HepG2 (cell line): ENCODE results near the gene RBM8A. TPM values are rescaled to one million over a fixed set of nuclear protein-coding genes. Genes with fewer than 3 reads are reported as not detected.
A peak's percentile ranks its signal among the peaks of the same experiment; 100 is the strongest.

Experiments
- CREB1 ChIP-seq, 2 experiments: fragments of 450-650 bp in 1 of 2; IDR thresholded peaks; 2 replicates each; pipeline ENCODE4 v1.6.1; 2016 to 2017; ENCODE audit warnings: control low read depth in 1 of 2, mild to moderate bottlenecking in 1 of 2, missing compliant biosample characterization in 1 of 2, missing genetic modification characterization in 1 of 2
- DNMT1 ChIP-seq: sonication (generic); formaldehyde crosslinking; IDR thresholded peaks from 2 replicates; pipeline ENCODE4 v1.5.1; 2020; ENCODE audit warnings: mild to moderate bottlenecking, missing genetic modification reagents
- GATAD2A ChIP-seq: IDR thresholded peaks from 2 replicates; pipeline ENCODE4 v1.6.1; 2016
- IRF2 ChIP-seq: IDR thresholded peaks from 2 replicates; pipeline ENCODE4 v1.6.1; 2018; ENCODE audit warnings: missing genetic modification reagents, missing compliant biosample characterization
- JDP2 ChIP-seq: sonication (generic); formaldehyde crosslinking; IDR thresholded peaks from 2 replicates; pipeline ENCODE4 v1.8.1; 2022; ENCODE audit warnings: missing genetic modification reagents, borderline replicate concordance
- MATR3 ChIP-seq: sonication (generic); formaldehyde crosslinking; IDR thresholded peaks from 2 replicates; pipeline ENCODE4 v1.4.0; 2020; ENCODE audit warnings: missing genetic modification reagents
- MIER2 ChIP-seq: IDR thresholded peaks from 2 replicates; pipeline ENCODE4 v1.6.1; 2016; ENCODE audit warnings: missing biosample characterization, missing genetic modification reagents
- PITX1 ChIP-seq: sonication (generic); formaldehyde crosslinking; IDR thresholded peaks from 2 replicates; pipeline ENCODE4 v1.5.1; 2020; ENCODE audit warnings: mild to moderate bottlenecking, missing genetic modification reagents
- RBM22 ChIP-seq: fragments of 200-400 bp; formaldehyde crosslinking; optimal IDR thresholded peaks from 2 replicates; pipeline ENCODE3; 2017; ENCODE audit warnings: mild to moderate bottlenecking, low read length, moderate library complexity
- SIN3A ChIP-seq: IDR thresholded peaks from 2 replicates; pipeline ENCODE4 v1.6.1; 2011; ENCODE audit warnings: low read depth, mild to moderate bottlenecking, control low read depth, low read length, borderline replicate concordance
- SSRP1 ChIP-seq: IDR thresholded peaks from 2 replicates; pipeline ENCODE4 v1.6.1; 2016; ENCODE audit warnings: control low read depth
- TAF15 ChIP-seq: fragments of 200-400 bp; formaldehyde crosslinking; IDR thresholded peaks from one replicate; pipeline ENCODE4 v1.6.1; 2018; ENCODE audit warnings: mild to moderate bottlenecking, low read depth, low read length; ENCODE audit not compliant: poor library complexity, severe bottlenecking
- TEAD3 ChIP-seq: optimal IDR thresholded peaks from 2 replicates; pipeline ENCODE3; 2016; ENCODE audit warnings: borderline replicate concordance
- ZFP62 ChIP-seq: sonication (generic); formaldehyde crosslinking; IDR thresholded peaks from 2 replicates; pipeline ENCODE4 v1.4.0; 2020; ENCODE audit warnings: missing genetic modification reagents
- ZNF207 ChIP-seq: fragments of 450-650 bp; IDR thresholded peaks from 2 replicates; pipeline ENCODE4 v1.6.1; 2016; ENCODE audit warnings: antibody characterized with exemption, borderline replicate concordance
- ZNF329 ChIP-seq: sonication (generic); formaldehyde crosslinking; IDR thresholded peaks from 2 replicates; pipeline ENCODE4 v1.9.0; 2021; ENCODE audit warnings: low read depth, mild to moderate bottlenecking, missing genetic modification reagents
- ZSCAN9 ChIP-seq: IDR thresholded peaks from 2 replicates; pipeline ENCODE4 v1.6.1; 2016; ENCODE audit warnings: borderline replicate concordance
- polyA plus RNA-seq, 8 experiments: library from polyadenylated mRNA; depleted of rRNA in 3 of 8; stranded (reverse) in 7 of 8; unstranded in 1 of 8; fragments of >200 nt; fragmentation: Illumina TruSeq in 4 of 8; extraction: Trizol in 4 of 8; gene quantifications; 2 replicates each; pipeline versions ENCODE4 v1.2.1 to v1.2.3, GENCODE V29; 2011 to 2016; ENCODE audit warnings: low read depth in 4 of 8, missing spikeins in 1 of 8, mixed read lengths in 1 of 8; ENCODE audit not compliant: insufficient read depth in 1 of 8
- total RNA-seq, 5 experiments: library from RNA; depleted of rRNA; stranded (reverse); fragments of >200 nt; fragmentation: Illumina TruSeq; extraction: Trizol; gene quantifications; 2 replicates each; pipeline ENCODE4 v1.2.3, GENCODE V29; 2016; ENCODE audit warnings: low read depth in 1 of 5
- TF ChIP-seq, protein P1 (sequence below): sonication (generic); formaldehyde crosslinking; conservative IDR thresholded peaks from 2 replicates; pipeline ENCODE4 v1.8.0; 2022; ENCODE audit warnings: mild to moderate bottlenecking, moderate library complexity, missing genetic modification reagents
- TF ChIP-seq, protein P2 (sequence below): sonication (generic); formaldehyde crosslinking; IDR thresholded peaks from 2 replicates; pipeline ENCODE4 v1.4.0; 2020; ENCODE audit warnings: mild to moderate bottlenecking, missing genetic modification reagents
- TF ChIP-seq, protein P3 (sequence below): sonication (generic); formaldehyde crosslinking; IDR thresholded peaks from 2 replicates; pipeline ENCODE4 v1.9.0; 2021; ENCODE audit warnings: missing genetic modification reagents, borderline replicate concordance
- TF ChIP-seq, protein P4 (sequence below): sonication (generic); formaldehyde crosslinking; IDR thresholded peaks from 2 replicates; pipeline ENCODE4 v1.4.0; 2020; ENCODE audit warnings: missing genetic modification reagents, mild to moderate bottlenecking, borderline replicate concordance
- TF ChIP-seq, protein P5 (sequence below): sonication (generic); formaldehyde crosslinking; IDR thresholded peaks from 2 replicates; pipeline ENCODE4 v1.8.1; 2023; ENCODE audit warnings: mild to moderate bottlenecking, missing genetic modification reagents

RBM8A gene
- total and polyA plus RNA-seq, 2 of the 13 experiments (the other 11 are each of a cell fraction or from before 2014, with no cell fraction given) = 106 to 162 TPM

DNA sequence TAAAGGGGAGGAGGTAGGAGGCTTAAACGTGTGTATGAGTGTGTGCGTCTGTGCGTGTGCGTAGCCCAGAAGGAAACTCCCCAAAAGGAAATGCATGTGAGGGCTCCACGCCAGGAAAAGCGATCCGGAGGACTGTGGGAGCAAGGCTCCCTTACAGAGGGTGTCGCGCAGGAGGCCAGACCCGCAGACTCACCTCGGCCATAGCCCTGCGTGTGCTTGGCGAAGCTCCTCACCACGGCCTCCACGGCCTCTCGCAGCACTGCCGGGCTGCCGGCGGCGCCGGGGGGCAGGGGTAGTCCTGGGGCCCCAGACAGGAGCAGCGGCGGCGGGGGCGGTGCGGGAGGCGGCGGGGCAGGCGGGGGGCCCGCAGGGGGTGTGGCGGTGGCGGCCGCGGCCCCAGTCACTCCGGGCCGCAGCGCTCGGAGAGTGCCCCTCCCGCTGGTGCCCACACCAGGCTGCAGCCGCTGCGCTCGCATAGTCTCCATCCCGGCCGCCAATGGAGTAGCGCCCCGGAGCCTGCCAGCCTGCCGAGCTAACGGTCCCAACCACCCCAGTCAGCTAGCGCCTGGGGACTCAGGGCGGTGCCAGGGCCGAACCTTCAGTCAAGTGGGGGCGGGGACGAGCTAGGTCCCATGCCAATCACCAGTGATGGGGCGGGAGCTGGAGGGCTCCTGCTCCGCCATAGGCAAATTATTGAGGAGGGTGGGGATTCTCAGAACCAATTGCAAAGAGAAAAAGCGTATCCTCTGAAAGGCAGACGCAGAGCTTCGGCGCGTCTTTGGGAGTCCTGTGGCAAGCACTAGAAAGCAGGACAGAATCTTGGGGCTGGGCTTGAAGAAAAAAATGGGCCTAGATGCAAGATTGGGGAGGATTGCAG, 30.4 kb upstream of the RBM8A start, which contains the start of gene LIX1L (continued):
- TF ChIP-seq, protein P1, sequence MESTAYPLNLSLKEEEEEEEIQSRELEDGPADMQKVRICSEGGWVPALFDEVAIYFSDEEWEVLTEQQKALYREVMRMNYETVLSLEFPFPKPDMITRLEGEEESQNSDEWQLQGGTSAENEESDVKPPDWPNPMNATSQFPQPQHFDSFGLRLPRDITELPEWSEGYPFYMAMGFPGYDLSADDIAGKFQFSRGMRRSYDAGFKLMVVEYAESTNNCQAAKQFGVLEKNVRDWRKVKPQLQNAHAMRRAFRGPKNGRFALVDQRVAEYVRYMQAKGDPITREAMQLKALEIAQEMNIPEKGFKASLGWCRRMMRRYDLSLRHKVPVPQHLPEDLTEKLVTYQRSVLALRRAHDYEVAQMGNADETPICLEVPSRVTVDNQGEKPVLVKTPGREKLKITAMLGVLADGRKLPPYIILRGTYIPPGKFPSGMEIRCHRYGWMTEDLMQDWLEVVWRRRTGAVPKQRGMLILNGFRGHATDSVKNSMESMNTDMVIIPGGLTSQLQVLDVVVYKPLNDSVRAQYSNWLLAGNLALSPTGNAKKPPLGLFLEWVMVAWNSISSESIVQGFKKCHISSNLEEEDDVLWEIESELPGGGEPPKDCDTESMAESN = peak; percentile 67; the same call in 1 of the 2 replicates
- TF ChIP-seq SIN3A = peak; percentile 44; the same call in 1 of the 2 replicates
- no peak for TF ChIP-seq PITX1 (CRISPR knock-in tag)
- TF ChIP-seq SSRP1 (CRISPR knock-in tag) = no peak
- TF ChIP-seq ZNF329 (CRISPR knock-in tag) = no peak
- no peak for TF ChIP-seq MATR3 (CRISPR knock-in tag)
- TF ChIP-seq, protein P2, sequence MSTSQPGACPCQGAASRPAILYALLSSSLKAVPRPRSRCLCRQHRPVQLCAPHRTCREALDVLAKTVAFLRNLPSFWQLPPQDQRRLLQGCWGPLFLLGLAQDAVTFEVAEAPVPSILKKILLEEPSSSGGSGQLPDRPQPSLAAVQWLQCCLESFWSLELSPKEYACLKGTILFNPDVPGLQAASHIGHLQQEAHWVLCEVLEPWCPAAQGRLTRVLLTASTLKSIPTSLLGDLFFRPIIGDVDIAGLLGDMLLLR (CRISPR knock-in tag) = no peak
- TF ChIP-seq IRF2 (CRISPR knock-in tag) = 0 out of 2 replicates have a peak, but pooled peaks have one; percentile 12
- TF ChIP-seq JDP2 = no peak
- 0 out of 2 replicates have a peak, but pooled peaks have one; percentile 37 for TF ChIP-seq DNMT1
- TF ChIP-seq ZNF207 = no peak
- peak; percentile 28; the same call in 1 of the 2 replicates for TF ChIP-seq CREB1 (IDR thresholded peaks at IDR 0.05)
- TF ChIP-seq CREB1 (CRISPR knock-in tag; IDR thresholded peaks at IDR 0.05) = no peak
- no peak for TF ChIP-seq ZFP62 (CRISPR knock-in tag)
- TF ChIP-seq, protein P3, sequence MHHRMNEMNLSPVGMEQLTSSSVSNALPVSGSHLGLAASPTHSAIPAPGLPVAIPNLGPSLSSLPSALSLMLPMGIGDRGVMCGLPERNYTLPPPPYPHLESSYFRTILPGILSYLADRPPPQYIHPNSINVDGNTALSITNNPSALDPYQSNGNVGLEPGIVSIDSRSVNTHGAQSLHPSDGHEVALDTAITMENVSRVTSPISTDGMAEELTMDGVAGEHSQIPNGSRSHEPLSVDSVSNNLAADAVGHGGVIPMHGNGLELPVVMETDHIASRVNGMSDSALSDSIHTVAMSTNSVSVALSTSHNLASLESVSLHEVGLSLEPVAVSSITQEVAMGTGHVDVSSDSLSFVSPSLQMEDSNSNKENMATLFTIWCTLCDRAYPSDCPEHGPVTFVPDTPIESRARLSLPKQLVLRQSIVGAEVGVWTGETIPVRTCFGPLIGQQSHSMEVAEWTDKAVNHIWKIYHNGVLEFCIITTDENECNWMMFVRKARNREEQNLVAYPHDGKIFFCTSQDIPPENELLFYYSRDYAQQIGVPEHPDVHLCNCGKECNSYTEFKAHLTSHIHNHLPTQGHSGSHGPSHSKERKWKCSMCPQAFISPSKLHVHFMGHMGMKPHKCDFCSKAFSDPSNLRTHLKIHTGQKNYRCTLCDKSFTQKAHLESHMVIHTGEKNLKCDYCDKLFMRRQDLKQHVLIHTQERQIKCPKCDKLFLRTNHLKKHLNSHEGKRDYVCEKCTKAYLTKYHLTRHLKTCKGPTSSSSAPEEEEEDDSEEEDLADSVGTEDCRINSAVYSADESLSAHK (CRISPR knock-in tag) = no peak
- TF ChIP-seq RBM22 = no peak
- TF ChIP-seq GATAD2A = no peak
- no peak for TF ChIP-seq MIER2
- TF ChIP-seq, protein P4, sequence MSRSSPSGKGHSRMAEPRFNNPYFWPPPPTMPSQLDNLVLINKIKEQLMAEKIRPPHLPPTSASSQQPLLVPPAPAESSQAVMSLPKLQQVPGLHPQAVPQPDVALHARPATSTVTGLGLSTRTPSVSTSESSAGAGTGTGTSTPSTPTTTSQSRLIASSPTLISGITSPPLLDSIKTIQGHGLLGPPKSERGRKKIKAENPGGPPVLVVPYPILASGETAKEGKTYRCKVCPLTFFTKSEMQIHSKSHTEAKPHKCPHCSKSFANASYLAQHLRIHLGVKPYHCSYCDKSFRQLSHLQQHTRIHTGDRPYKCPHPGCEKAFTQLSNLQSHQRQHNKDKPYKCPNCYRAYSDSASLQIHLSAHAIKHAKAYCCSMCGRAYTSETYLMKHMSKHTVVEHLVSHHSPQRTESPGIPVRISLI (CRISPR knock-in tag) = no peak
- no peak for TF ChIP-seq TAF15
- TF ChIP-seq, protein P5, sequence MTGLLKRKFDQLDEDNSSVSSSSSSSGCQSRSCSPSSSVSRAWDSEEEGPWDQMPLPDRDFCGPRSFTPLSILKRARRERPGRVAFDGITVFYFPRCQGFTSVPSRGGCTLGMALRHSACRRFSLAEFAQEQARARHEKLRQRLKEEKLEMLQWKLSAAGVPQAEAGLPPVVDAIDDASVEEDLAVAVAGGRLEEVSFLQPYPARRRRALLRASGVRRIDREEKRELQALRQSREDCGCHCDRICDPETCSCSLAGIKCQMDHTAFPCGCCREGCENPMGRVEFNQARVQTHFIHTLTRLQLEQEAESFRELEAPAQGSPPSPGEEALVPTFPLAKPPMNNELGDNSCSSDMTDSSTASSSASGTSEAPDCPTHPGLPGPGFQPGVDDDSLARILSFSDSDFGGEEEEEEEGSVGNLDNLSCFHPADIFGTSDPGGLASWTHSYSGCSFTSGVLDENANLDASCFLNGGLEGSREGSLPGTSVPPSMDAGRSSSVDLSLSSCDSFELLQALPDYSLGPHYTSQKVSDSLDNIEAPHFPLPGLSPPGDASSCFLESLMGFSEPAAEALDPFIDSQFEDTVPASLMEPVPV (CRISPR knock-in tag) = peak; percentile 51; the same call in 1 of the 2 replicates
- TF ChIP-seq ZSCAN9 (CRISPR knock-in tag) = peak; percentile 28; the same call in 1 of the 2 replicates
- TF ChIP-seq TEAD3 (CRISPR knock-in tag) = no peak
